NCI-H146 (cell line): Measurements from ENCODE around the gene CDC42BPA.
"Not testable (repeated sequence)": the region's sequence is repeated elsewhere in the genome, so short reads cannot be mapped to it uniquely, and the experiment has no call there.

Source experiments
- DNase-seq: peaks from one replicate; lab custom pipeline; 2025; lab: John Stamatoyannopoulos, UW

Gene CDC42BPA

GRCh38 chr1:227261501-227261900, 56.8 kb downstream of the CDC42BPA start:
- DNase-seq: no peak

GRCh38 chr1:227260433-227260832, 57.9 kb downstream of the CDC42BPA start:
- no peak for DNase-seq

- DNase-seq: no peak
Observed at GRCh38 chr1:227257964-227258363, 60.3 kb downstream of the CDC42BPA start.

- DNase-seq: no peak
Observed at GRCh38 chr1:227255086-227255732, 63.1 kb downstream of the CDC42BPA start.

- no peak for DNase-seq
Observed at GRCh38 chr1:227253065-227253464, 65.2 kb downstream of the CDC42BPA start.

GRCh38 chr1:227245613-227246320, 72.5 kb downstream of the CDC42BPA start:
- DNase-seq: no peak

- no peak for DNase-seq
Observed at GRCh38 chr1:227244339-227245118, 73.8 kb downstream of the CDC42BPA start.

- no peak for DNase-seq
Observed at GRCh38 chr1:227242811-227243682, 75.2 kb downstream of the CDC42BPA start.

- DNase-seq: no peak
Observed at GRCh38 chr1:227240983-227241382, 77.3 kb downstream of the CDC42BPA start.

GRCh38 chr1:227234998-227235405, 83.3 kb downstream of the CDC42BPA start:
- peak; percentile 69 for DNase-seq

GRCh38 chr1:227231128-227231527, 87.2 kb downstream of the CDC42BPA start:
- DNase-seq: not testable (repeated sequence)

GRCh38 chr1:227228201-227228600, 90.1 kb downstream of the CDC42BPA start:
- no peak for DNase-seq

GRCh38 chr1:227227761-227228160, 90.5 kb downstream of the CDC42BPA start:
- no peak for DNase-seq

GRCh38 chr1:227225715-227226346, 92.5 kb downstream of the CDC42BPA start:
- DNase-seq: no peak

GRCh38 chr1:227223171-227223806, 95.0 kb downstream of the CDC42BPA start:
- DNase-seq: no peak

GRCh38 chr1:227219715-227220292, 98.5 kb downstream of the CDC42BPA start:
- no peak for DNase-seq

- no peak for DNase-seq
Observed at GRCh38 chr1:227218870-227219573, 99.3 kb downstream of the CDC42BPA start.

- DNase-seq: no peak
Observed at GRCh38 chr1:227215863-227216510, 102.3 kb downstream of the CDC42BPA start.

- no peak for DNase-seq
Observed at GRCh38 chr1:227214207-227214606, 104.1 kb downstream of the CDC42BPA start.
